ENCODE data around the gene SMC1B. TPM values are rescaled to one million over a fixed set of nuclear protein-coding genes. Genes with fewer than 3 reads are reported as not detected.
"Not testable (repeated sequence)": the region's sequence is repeated elsewhere in the genome, so short reads cannot be mapped to it uniquely, and the experiment has no call there.

SMC1B gene
- total RNA-seq, 1 donor from 2014 or later, result under 0.01 TPM

DNA sequence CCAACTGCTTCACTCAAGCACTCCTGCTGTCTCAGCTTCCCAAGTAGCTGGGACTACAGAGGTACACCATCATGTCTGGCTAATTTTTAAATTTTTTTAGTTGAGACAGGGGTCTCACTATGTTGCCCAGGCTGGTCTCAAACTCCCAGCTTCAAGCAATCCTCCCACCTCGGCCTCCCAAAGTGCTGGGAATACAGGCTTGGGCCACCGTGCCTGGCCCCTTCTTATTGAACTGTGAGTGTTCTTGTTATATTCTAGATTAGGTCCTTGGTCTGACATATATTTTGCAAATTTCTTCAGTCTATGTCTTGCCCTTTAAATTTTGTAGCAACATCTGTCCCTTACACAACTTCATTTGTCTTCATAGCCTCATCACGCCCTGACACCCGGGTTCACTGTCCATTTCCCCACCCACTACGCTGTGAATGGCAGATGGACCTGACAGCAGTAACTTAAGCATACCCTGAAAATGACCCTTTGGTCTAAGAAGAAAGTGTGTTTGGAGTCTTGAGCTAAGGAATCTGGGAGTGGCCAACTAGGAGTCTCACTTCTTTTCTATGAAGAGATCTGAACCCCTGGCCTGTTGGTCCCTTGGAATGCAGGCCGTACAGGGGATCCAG, 107.8 kb downstream of the SMC1B start:
- no peak for DNase-seq (ENCODE audit: low read depth in 2 of 2)

DNA sequence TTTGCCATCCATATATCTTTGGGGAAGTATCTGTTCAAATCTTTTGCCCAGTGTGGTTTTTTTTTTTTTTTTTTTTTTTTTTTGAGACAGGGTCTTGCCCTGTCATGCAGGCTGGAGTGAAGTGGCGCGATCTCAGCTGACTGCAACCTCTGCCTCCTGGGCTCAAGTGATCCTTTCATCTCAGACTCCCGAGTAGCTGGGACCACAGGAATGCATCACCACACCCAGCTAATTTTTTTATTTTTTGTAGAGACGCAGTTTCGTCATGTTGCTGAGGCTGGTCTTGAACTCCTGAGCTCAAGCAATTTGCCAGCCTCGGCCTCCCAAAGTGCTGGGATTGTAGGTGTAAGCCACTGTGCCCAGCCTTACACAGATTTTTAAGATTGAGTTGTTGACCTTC, 108.4 kb downstream of the SMC1B start:
- DNase-seq (ENCODE audit: low read depth in 2 of 2), result no peak

DNA sequence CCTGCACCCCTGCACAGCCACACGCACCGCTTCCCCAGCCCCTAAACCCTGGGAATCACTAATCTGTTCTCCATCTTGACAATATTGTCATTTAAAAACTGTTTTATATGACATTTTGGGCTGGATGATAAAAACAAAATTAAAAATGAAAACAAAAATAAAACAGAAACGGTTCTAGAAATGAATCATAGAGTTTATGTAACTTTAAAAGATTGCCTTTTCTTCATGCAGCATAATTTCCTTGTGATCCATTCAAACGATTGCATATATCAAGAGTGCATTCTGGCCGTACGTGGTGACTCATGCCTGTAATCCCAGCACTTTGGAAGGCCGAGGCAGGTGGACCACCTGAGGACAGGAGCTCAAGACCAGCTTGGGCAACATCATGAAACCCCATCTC, 110.2 kb downstream of the SMC1B start:
- DNase-seq (ENCODE audit: low read depth in 2 of 2), result no peak

DNA sequence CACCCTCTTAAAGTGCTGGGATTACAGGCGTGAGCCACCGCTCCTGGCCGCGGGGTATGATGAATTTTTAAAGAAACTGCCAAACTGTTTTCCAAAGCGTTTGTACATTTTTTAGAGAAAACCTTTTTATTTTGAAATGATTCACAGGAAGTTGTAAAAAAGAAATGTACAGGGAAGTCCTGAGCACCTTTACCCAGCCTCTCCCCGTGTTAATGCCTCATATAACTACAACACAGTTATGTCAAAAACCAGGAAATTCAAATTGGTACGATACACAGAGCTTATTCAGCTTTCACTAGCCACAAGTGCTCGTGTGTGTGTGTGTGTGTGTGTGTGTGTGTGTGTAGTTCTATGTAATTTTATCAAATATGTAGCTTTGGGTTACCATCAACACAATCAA, 110.6 kb downstream of the SMC1B start:
- DNase-seq (ENCODE audit: low read depth in 2 of 2), result no peak

DNA sequence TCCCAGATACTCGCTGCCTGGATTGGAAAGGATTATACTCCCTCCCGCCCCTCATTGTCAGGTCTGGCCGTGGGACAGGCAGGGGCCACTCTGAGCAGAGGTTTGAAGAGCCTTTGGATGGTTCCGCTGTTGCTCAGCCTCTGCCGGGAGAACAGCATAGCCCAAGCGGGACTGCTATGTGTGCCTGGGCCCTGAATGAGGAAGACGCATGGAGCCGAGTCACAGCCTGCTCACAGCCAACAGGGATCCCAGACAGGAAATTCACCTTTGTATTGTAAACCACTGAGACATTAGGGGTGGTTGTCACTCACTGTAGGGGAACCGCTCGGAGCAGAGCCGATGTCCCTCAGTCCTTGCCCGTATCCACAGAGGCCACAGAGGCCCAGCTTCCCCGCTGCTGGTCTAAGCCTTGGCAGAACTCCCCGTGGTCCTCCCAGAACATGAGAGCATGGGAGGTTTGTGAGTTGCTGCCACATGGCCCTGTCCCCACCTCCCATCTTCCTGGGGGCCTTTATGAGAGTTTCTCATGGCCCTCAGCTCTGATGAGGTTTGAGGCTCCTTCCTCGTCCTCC, 114.4 kb downstream of the SMC1B start:
- no peak for DNase-seq (ENCODE audit: low read depth in 2 of 2)

DNA sequence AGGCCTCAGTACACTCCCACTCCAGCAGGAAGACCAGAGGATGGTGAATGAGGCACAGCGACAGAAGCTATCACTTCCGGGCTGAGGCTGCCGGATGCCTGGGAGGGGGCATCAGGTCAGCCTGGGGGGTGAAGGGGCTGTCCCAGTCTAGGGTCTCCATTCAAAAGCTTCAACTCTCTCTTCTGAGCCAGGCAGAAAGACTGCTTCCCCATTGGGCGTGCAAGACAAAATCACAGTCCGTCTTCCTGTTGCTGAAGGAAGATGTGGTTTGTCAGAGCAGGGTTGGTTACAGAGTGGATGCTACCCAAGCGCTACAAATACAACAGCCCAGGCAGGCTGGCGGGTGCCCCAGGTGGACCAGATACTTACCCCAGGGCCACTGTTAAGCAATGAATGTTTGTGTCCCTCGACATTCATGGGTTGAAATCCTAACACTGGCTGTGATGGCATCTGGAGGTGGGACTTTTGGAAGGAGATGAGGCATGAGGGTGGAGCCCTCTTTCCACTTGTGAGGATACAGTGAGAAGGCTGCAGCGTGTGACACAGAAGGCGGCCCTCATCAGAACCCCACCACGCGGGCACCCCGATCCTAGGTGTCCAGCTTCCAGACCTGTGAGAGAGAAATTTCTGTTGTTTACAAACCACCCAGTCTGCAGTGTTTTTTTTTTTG, 116.6 kb downstream of the SMC1B start:
- no peak for DNase-seq (ENCODE audit: low read depth in 2 of 2)

DNA sequence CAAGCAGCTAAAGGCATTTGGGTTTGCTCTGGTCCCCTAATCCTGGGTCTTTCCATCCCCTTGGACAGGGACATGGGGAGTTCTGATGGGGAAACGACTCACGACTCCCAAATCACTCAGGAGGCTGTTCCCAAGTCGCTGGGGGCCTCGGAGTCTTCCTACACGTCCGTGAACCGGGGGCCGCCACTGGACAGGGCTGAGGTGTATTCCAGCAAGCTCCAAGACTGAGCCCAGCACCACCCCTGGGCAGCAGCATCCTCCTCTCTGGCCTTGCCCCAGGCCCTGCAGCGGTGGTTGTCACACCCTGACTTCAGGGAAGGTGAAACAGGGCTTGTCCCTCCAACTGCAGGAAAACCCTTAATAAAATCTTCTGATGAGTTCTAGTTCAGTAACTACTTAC, 117.9 kb downstream of the SMC1B start:
- no peak for DNase-seq (ENCODE audit: low read depth in 2 of 2)

DNA sequence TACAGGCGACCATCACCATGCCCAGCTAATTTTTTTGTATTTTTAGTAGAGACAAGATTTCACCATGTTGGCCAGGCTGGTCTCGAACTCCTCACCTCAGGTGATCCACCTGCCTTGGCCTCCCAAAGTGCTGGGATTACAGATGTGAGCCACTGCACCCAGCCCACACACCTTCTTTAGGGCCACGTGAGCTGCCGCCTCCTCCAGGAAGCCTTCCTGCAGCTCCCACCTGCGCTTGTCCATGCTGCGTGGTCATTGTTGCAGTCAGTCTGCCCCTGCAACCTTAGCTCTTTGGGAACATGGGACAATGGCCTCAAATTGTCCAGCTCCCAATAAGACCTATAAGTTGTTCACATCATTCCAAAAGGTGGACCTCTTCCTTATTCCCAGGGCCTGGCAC, 118.4 kb downstream of the SMC1B start:
- not testable (repeated sequence) for DNase-seq (ENCODE audit: low read depth in 2 of 2)

Other genes starting within 250 kb of the SMC1B start
- 45.6 and 49.2 TPM in 2 replicates for gene NUP50, start 249.7 kb downstream of the SMC1B start, total RNA-seq
- 39.3 and 57.7 TPM in 2 replicates for gene KIAA0930, start 172.7 kb downstream of the SMC1B start, total RNA-seq
- gene UPK3A, start 128.7 kb downstream of the SMC1B start, total RNA-seq, result not detected in 2 replicates
- gene FAM118A, start 103.7 kb downstream of the SMC1B start, total RNA-seq, result 9.0 and 25.2 TPM in 2 replicates
- gene RIBC2, start 94 bp upstream of the SMC1B start, total RNA-seq, result 0.25 and 0.39 TPM in 2 replicates
- 0.26 and 1.0 TPM in 2 replicates for gene FBLN1, start 89.3 kb upstream of the SMC1B start, total RNA-seq